Lower leg skin (tissue), 3 donors: ENCODE data around the gene PAX5.

Experiments
- CTCF ChIP-seq, 3 donors: fragments of 450-650 bp; IDR thresholded peaks; one replicate each; pipeline ENCODE4 v1.5.1; 2016; ENCODE audit warnings: antibody characterized with exemption in 3 of 3, mild to moderate bottlenecking in 3 of 3, moderate library complexity in 2 of 3
- POLR2A ChIP-seq, 2 donors: fragments of 450-650 bp; IDR thresholded peaks; one replicate each; pipeline ENCODE4 v1.6.1; 2016 to 2017; ENCODE audit warnings: antibody characterized with exemption in 2 of 2, mild to moderate bottlenecking in 1 of 2, moderate library complexity in 1 of 2

- TF ChIP-seq CTCF (IDR thresholded peaks at IDR 0.05) (no peak), POLR2A (IDR thresholded peaks at IDR 0.05) (no peak)
Measured at GRCh38 chr9:36968574-36969215, 65.4 kb downstream of the PAX5 start.
